Heart right ventricle (tissue), 16 donors: ENCODE results near the gene ATP5F1E. TPM values are rescaled to one million over a fixed set of nuclear protein-coding genes. Genes with fewer than 3 reads are reported as not detected.

Experiments
- ATAC-seq, 8 donors: fragments of 200-7000 bp; cut with Tn5 transposase; one replicate each; pipeline ENCODE4 v1.9.1; 2020; ENCODE audit warnings: mild to moderate bottlenecking in 8 of 8, moderate library complexity in 8 of 8, moderate number of reproducible peaks in 1 of 8
- DNase-seq, 2 donors: peaks; one replicate each; pipeline ENCODE4 v3.0.0-alpha.2; 2020
- H3K27ac ChIP-seq, 10 donors: fragments of 200-600 bp; sonication (generic) in 2 of 10; one replicate each; pipeline versions ENCODE4 v1.5.0 to v1.8.0; 2020 to 2022; ENCODE audit warnings: mild to moderate bottlenecking in 3 of 10
- H3K27me3 ChIP-seq, 7 donors: fragments of 200-600 bp; one replicate each; pipeline ENCODE4 v1.8.0; 2021 to 2022; ENCODE audit warnings: mild to moderate bottlenecking in 2 of 7
- H3K36me3 ChIP-seq, 9 donors: fragments of 200-600 bp; sonication (generic) in 1 of 9; one replicate each; pipeline versions ENCODE4 v1.5.0 to v1.8.0; 2020 to 2022; ENCODE audit warnings: mild to moderate bottlenecking in 2 of 9
- H3K4me1 ChIP-seq, 9 donors: fragments of 200-600 bp; sonication (generic) in 1 of 9; one replicate each; pipeline versions ENCODE4 v1.5.0 to v1.8.0; 2020 to 2022; ENCODE audit warnings: mild to moderate bottlenecking in 4 of 9
- H3K4me3 ChIP-seq, 10 donors: fragments of 200-600 bp; sonication (generic) in 2 of 10; one replicate each; pipeline versions ENCODE4 v1.5.0 to v1.8.0; 2020 to 2022; ENCODE audit warnings: mild to moderate bottlenecking in 7 of 10, moderate library complexity in 2 of 10
- H3K9me3 ChIP-seq, 11 donors: fragments of 200-600 bp in 10 of 11; sonication (generic) in 2 of 11; one replicate each; pipeline versions ENCODE4 v1.5.0 to v1.8.0; 2013 to 2022; ENCODE audit warnings: mild to moderate bottlenecking in 2 of 11, control low read depth in 1 of 11, moderate library complexity in 1 of 11
- WGBS, 2 donors: extraction: QIAGEN DNeasy Blood & Tissue Kit; methylation state at CpG; one replicate each; pipeline ENCODE4 v1.1.7; 2013; ENCODE audit warnings: inconsistent platforms in 1 of 2; 5-methylcytosine and 5-hydroxymethylcytosine counted together
- intact Hi-C, 10 donors: fragments of 100-400 bp; cut with DNase I; formaldehyde crosslinking; loops; one replicate each; pipeline versions ENCODE4 v1.11.1 to v1.14.2; 2022
- polyA plus RNA-seq, 2 donors: library from polyadenylated mRNA; stranded (reverse); fragments of 200-250 nt; gene quantifications; one replicate each; pipeline ENCODE4 v1.2.3, GENCODE V29; 2013
- total RNA-seq, 10 donors: library from RNA; stranded (reverse); fragmentation: NEBNext Ultra II Directional in 3 of 10; extraction: Animal tissue kit (Norgen Biotek cat#: 25700) in 3 of 10; gene quantifications; one replicate each; pipeline versions ENCODE4 v1.2.1 to v1.2.4, GENCODE V29; 2021 to 2023
- TF ChIP-seq, protein P1 (sequence below), 9 donors: fragments of 200-600 bp; sonication (generic) in 2 of 9; IDR thresholded peaks; one replicate each; pipeline versions ENCODE4 v1.5.0 to v1.8.0; 2021 to 2022; ENCODE audit warnings: antibody characterized with exemption in 9 of 9, mild to moderate bottlenecking in 5 of 9, moderate library complexity in 1 of 9
- donor health status: Arrhythmogenic right ventricular cardiomyopathy.
- donor health status: ischemic (EF 13 %, LVEDD 7.1; RV severe dilation, severe dysfunction).
- donor health status: healthy with polysubstance abuse.
- donor health status: DM: no; HTN: yes; CAD: no.
- donor health status: DM: no; HTN: no; CAD: no.
- donor health status: ischemic (EF 25% LVEDD 6.9; RV normal size, moderate dysfunction).
- donor health status: ischemic (EF 25% LVEDD 5.7; RV mildly dilated, moderate dysfunction).
- donor health status: healthy.
- donor health status: DM: yes; HTN: yes; CAD: no.
- donor health status: Ischemic cardiomyopathy.
- donor health status: ischemic (EF 35%, LVEDD 5.7; RV mildly dilated, moderate dysfunction).
- donor health status: nonischemic (EF 11% LVEDD 7.7; RV severe dilation, severe dysfunction).
- donor health status: DM: yes; HTN: yes; CAD: no.
- donor health status: PGD.
- donor health status: ischemic (EF 29% LVEDD 5.4; RV normal size, mild dysfunction).
- donor health status: nonischemic (EF 23%, LVEDD 6.1; RV moderate dilation, normal function).

Gene ATP5F1E
- total and polyA plus RNA-seq, 12 donors = 84.7 to 155 (median 121) TPM

DNA sequence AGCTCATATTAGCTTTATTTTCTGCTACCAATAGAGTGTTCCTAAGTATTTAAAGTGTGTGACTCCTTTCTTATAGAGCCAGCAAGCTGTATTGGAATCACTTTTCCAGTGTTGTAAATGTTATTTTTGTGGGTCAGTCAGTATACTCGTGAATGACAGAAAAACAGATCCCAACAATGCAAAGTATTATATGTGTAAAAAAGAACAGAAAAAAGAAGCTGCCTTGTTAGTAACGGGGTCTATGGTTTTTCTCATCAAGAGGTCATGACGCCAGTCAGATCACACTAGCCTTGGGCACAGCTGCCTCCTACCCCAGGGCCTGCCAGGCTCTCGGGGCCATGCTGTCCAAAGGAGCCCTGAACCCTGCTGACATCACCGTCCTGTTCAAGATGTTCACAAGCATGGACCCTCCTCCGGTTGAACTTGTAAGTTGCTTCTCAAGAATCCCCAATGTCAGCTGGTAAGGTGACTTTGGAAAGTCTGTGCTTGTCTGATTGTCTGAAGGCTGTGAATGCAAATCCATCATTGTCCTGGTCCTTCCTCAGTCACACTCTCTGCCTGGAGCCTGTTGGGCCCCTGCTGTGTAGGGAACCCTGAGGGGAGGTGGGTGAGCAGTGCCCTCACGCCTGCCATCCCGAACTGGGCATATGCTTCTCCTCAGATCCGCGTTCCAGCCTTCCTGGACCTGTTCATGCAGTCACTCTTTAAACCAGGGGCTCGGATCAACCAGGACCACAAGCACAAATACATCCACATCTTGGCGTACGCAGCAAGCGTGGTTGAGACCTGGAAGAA is 41.3 kb downstream of the ATP5F1E start:
- Histone ChIP-seq H3K4me1 (peaks cover 0 to 13% (median 4%) of the 10 kb centered on the region in 9 donors), H3K27ac (no peak overlapping the region), H3K9me3 (no peaks in the 10 kb centered on the region), H3K36me3 (peaks cover 3 to 100% (median 85%) of the 10 kb centered on the region in 9 donors), H3K27me3 (no peaks in the 10 kb centered on the region), H3K4me3 (no peak overlapping the region)
- DNase-seq = no peak
- WGBS, 2 donors = 93 to 95% methylated on average over 14 of the region's 14 CpGs
- intact Hi-C loops = loop anchor here in 1 of 10 donors (10.0 kb wide), 1 partner anchor 336 kb away; the partner anchor contains the start of gene STX16
- ATAC-seq = no peak
- TF ChIP-seq, protein P1, sequence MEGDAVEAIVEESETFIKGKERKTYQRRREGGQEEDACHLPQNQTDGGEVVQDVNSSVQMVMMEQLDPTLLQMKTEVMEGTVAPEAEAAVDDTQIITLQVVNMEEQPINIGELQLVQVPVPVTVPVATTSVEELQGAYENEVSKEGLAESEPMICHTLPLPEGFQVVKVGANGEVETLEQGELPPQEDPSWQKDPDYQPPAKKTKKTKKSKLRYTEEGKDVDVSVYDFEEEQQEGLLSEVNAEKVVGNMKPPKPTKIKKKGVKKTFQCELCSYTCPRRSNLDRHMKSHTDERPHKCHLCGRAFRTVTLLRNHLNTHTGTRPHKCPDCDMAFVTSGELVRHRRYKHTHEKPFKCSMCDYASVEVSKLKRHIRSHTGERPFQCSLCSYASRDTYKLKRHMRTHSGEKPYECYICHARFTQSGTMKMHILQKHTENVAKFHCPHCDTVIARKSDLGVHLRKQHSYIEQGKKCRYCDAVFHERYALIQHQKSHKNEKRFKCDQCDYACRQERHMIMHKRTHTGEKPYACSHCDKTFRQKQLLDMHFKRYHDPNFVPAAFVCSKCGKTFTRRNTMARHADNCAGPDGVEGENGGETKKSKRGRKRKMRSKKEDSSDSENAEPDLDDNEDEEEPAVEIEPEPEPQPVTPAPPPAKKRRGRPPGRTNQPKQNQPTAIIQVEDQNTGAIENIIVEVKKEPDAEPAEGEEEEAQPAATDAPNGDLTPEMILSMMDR (IDR thresholded peaks at IDR 0.05) = no peak

DNA sequence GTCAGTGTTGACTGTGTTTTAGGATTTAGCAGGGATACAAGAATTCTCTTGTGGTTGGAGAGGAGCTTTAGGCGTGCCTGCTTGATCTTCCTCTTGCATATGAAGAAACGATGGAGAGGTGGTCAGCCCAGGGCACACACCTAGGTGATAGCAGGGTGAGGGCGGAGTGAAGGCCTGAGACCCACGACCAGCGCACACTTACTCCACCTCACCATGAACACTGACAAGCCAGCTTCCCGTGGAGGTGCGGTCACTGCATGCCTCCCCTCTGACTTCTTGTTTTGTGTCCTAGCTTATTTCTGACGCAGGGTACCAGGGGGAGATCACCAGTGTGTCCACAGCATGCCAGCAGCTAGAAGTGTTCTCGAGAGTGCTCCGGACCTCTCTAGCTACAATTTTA is 42.9 kb downstream of the ATP5F1E start:
- Histone ChIP-seq H3K36me3 (peaks cover 3 to 86% (median 75%) of the 10 kb centered on the region in 9 donors), H3K27me3 (no peaks in the 10 kb centered on the region), H3K4me3 (no peak overlapping the region), H3K9me3 (no peaks in the 10 kb centered on the region), H3K27ac (no peak overlapping the region), H3K4me1 (peaks cover 0 to 19% (median 14%) of the 10 kb centered on the region in 9 donors)
- TF ChIP-seq, protein P1 (IDR thresholded peaks at IDR 0.05) = no peak
- no peak for ATAC-seq
- DNase-seq = no peak
- WGBS, 2 donors = 91 to 94% methylated on average over 10 of the region's 10 CpGs
- intact Hi-C loops = loop anchor here in 3 of 10 donors (5.0 to 10.0 kb wide), 3 partner anchors 43 to 1274 kb away; partner anchors contain the start of genes ATP5F1E (in 2 of the 3) and PMEPA1 (in 1 of the 3)

GRCh38 chr20:58988565-58988882 is 43.6 kb downstream of the ATP5F1E start:
- DNase-seq = no peak
- Histone ChIP-seq H3K9me3 (no peaks in the 10 kb centered on the region), H3K27me3 (no peaks in the 10 kb centered on the region), H3K36me3 (peaks cover 3 to 79% (median 70%) of the 10 kb centered on the region in 9 donors), H3K27ac (no peak overlapping the region), H3K4me3 (no peak overlapping the region), H3K4me1 (peaks cover 0 to 25% (median 18%) of the 10 kb centered on the region in 9 donors)
- TF ChIP-seq, protein P1 (IDR thresholded peaks at IDR 0.05) = no peak
- no peak for ATAC-seq
- 76 to 81% methylated on average over 6 of the region's 6 CpGs for WGBS, 2 donors
- intact Hi-C loops = loop anchor here in 3 of 10 donors (5.0 to 10.0 kb wide), 3 partner anchors 44 to 1274 kb away; partner anchors contain the start of genes ATP5F1E (in 2 of the 3) and PMEPA1 (in 1 of the 3)

- TF ChIP-seq, protein P1 (IDR thresholded peaks at IDR 0.05) = no peak
- ATAC-seq (no peak), DNase-seq (no peak)
- Histone ChIP-seq H3K27ac (no peak overlapping the region), H3K36me3 (peaks cover 3 to 73% (median 65%) of the 10 kb centered on the region in 9 donors), H3K4me1 (peaks cover 0 to 30% (median 22%) of the 10 kb centered on the region in 9 donors), H3K9me3 (no peaks in the 10 kb centered on the region), H3K4me3 (no peak overlapping the region), H3K27me3 (no peaks in the 10 kb centered on the region)
- 78 to 84% methylated on average over 9 of the region's 9 CpGs for WGBS, 2 donors
- intact Hi-C loops = loop anchor here in 3 of 10 donors (5.0 to 10.0 kb wide), 3 partner anchors 44 to 1273 kb away; partner anchors contain the start of genes ATP5F1E (in 2 of the 3) and PMEPA1 (in 1 of the 3)
These were observed 44.2 kb downstream of the ATP5F1E start for GRCh38 chr20:58987790-58988564.
